Measurements from ENCODE around the gene KRTAP5-6. TPM values are rescaled to one million over a fixed set of nuclear protein-coding genes. Genes with fewer than 3 reads are reported as not detected.

The KRTAP5-6 gene
- total RNA-seq, 1 donor from 2014 or later = not detected

Other genes with a start within 250 kb of the KRTAP5-6 start
- 32.1 TPM for gene MOB2, start 210.4 kb upstream of the KRTAP5-6 start, total RNA-seq
- gene DUSP8, start 124.9 kb upstream of the KRTAP5-6 start, total RNA-seq = 0.76 TPM
- not detected for gene KRTAP5-1, start 111.9 kb upstream of the KRTAP5-6 start, total RNA-seq
- gene KRTAP5-2, start 98.9 kb upstream of the KRTAP5-6 start, total RNA-seq = not detected
- not detected for gene KRTAP5-3, start 88.7 kb upstream of the KRTAP5-6 start, total RNA-seq
- not detected for gene KRTAP5-4, start 75.1 kb upstream of the KRTAP5-6 start, total RNA-seq
- not detected for gene KRTAP5-5, start 67.4 kb upstream of the KRTAP5-6 start, total RNA-seq
- gene IFITM10, start 53.4 kb downstream of the KRTAP5-6 start, total RNA-seq = 0.96 TPM
- 583 TPM for gene CTSD, start 66.7 kb downstream of the KRTAP5-6 start, total RNA-seq
- 22.4 TPM for gene SYT8, start 137.8 kb downstream of the KRTAP5-6 start, total RNA-seq
- gene TNNI2, start 141.8 kb downstream of the KRTAP5-6 start, total RNA-seq = 4.4 TPM
- 18.8 TPM for gene LSP1, start 155.9 kb downstream of the KRTAP5-6 start, total RNA-seq
- gene PRR33, start 194.7 kb downstream of the KRTAP5-6 start, total RNA-seq = not detected
- 0.40 TPM for gene TNNT3, start 222.5 kb downstream of the KRTAP5-6 start, total RNA-seq